Stimulated activated CD8-positive, alpha-beta memory T cell treated with anti-CD3 and anti-CD28 coated beads, Interleukin-7, amount 100 ng/mL, for 1 hour (primary cell): ENCODE results near the gene MYOG.

Experiments
- DNase-seq, 2 donors: peaks; one replicate each; pipeline ENCODE4 v3.0.0-alpha.2; 2020; ENCODE audit warnings: low read depth in 2 of 2

MYOG gene

GRCh38 chr1:203090421-203091198 lies 4.8 kb upstream of the MYOG start:
- no peak for DNase-seq

- DNase-seq, result no peak
These were observed 3.8 kb upstream of the MYOG start for GRCh38 chr1:203089651-203090045.

GRCh38 chr1:203089001-203089650 lies 3.3 kb upstream of the MYOG start:
- no peak for DNase-seq

GRCh38 chr1:203088441-203088840 lies 2.6 kb upstream of the MYOG start:
- no peak for DNase-seq

- no peak for DNase-seq
These were observed 1.4 kb upstream of the MYOG start for GRCh38 chr1:203086992-203087763.

- no peak for DNase-seq
These were observed 954 bp downstream of the MYOG start for GRCh38 chr1:203084588-203085527.

GRCh38 chr1:203083463-203083921 lies 2.3 kb downstream of the MYOG start:
- no peak for DNase-seq

- no peak for DNase-seq
These were observed 3.0 kb downstream of the MYOG start for GRCh38 chr1:203082571-203083462.

- no peak for DNase-seq
These were observed 3.6 kb downstream of the MYOG start for GRCh38 chr1:203082231-203082505.

- no peak for DNase-seq
These were observed 4.2 kb downstream of the MYOG start for GRCh38 chr1:203081465-203082230.

- DNase-seq, result no peak
These were observed 5.4 kb downstream of the MYOG start for GRCh38 chr1:203080456-203080855.

GRCh38 chr1:203078478-203078877 lies 7.3 kb downstream of the MYOG start:
- no peak for DNase-seq

GRCh38 chr1:203077956-203078355 lies 7.9 kb downstream of the MYOG start:
- DNase-seq, result no peak

- no peak for DNase-seq
These were observed 8.4 kb downstream of the MYOG start for GRCh38 chr1:203077367-203077766.

- DNase-seq, result no peak
These were observed 9.7 kb downstream of the MYOG start for GRCh38 chr1:203076031-203076511.

GRCh38 chr1:203075236-203076030 lies 10.4 kb downstream of the MYOG start:
- no peak for DNase-seq

GRCh38 chr1:203074610-203075009 lies 11.2 kb downstream of the MYOG start:
- DNase-seq, result no peak

- DNase-seq, result no peak
These were observed 12.3 kb downstream of the MYOG start for GRCh38 chr1:203073469-203073868.

- no peak for DNase-seq
These were observed 12.9 kb downstream of the MYOG start for GRCh38 chr1:203072911-203073310.
